T1000 (cell line): ENCODE measurements around the gene BDNF.

Source experiments
- DNase-seq: peaks from one replicate; lab custom pipeline; 2025; ENCODE audit warnings: mixed read lengths; lab: John Stamatoyannopoulos, UW

The BDNF gene

GRCh38 chr11:27625347-27625912 is 74.8 kb downstream of the BDNF start:
- no peak for DNase-seq

DNA sequence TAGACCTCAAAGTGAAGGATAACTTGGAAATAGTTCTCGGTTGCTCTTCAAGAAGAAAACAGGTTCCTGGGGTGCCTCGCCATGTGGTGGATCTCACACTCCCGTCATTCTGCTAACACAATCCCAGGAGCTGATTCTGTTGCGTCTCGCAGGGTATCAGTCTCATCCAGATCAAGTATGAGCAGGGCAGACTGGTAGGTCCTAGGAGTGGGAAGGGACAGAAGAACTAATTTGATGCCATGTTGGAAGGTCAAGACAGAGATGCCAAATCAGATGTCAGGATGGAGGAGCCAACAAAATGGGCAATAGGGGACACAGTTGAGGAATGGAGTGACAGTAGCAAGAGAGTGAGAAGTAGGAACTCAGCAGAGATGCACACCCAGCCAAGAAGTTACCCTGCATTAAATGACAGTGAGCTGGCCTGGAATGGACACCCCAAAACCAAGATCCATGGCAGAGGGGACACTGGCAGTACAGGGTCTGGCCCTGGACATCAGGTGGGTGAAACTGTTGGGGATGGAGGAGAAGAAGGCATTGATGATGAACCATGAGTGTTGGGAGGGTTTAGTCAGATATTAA is 76.2 kb downstream of the BDNF start:
- no peak for DNase-seq

DNA sequence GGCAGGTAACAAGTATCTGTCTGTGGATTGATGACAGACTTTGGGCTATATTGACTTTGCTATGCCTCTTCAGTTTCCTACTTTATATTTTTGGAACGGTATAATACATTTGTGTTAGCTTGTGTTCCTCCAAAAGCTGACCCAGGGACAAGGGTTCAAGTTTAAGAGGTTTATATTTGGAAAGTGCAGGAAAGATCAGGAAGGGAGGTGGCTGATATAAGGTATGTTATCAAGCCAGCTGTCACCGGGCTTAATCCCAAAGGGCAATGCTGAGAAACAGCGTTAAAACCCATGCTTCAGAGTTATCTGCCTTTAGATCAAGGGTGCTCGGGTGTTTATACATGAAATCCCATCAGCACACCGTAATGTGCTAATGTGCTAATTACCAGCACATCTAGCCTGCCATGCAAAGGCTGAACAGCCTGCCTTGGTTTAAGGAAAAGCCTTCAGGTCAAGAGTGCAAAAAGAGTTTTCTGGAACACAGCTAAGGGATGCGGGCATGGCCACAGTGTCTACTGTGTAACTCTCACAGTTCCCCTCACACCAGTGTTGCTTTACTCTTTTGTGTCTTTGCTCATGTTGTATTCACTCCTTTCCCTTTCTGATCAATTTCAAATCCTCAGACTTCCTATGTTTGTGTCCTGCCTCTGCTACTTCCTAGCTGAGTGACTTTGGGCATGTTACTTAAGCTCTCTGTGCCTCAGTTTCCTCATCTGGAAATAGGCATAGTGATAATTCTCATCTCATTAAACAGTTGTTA is 77.5 kb downstream of the BDNF start:
- DNase-seq: no peak

DNA sequence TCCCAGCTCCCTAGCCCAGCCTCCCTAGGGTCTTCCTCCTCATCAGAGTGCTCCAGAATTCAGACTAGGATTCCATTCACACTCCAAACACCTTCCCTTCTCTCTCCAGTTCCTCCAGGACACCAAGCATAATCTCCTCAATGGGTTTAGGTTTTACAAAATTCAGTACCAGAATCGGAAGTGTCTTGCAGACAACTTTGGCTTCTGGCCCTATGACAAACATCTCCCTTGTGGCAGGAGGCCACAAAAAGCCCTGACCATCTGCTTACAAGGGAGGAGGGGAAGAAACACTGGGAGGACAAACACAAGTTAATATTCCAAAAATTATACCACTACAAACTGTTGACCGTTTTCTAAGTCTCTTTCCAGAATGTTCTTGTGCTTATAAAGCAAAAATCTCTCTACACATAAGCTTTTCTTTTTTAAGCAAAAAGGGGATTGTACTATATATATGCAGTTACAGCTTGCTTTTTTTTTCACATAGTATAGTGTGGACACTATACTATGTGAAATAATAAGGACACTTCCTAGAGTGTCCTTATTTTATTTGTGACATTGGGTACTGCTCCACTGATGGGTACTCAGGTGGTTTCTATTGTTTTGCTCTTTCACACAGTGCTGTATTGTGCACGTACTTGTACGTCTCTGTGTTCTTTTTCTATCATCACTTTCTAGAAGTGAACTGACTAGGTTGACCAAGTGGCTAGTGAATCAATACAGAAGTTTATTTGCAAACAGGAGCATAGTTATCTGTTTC is 78.7 kb downstream of the BDNF start:
- DNase-seq: no peak

DNA sequence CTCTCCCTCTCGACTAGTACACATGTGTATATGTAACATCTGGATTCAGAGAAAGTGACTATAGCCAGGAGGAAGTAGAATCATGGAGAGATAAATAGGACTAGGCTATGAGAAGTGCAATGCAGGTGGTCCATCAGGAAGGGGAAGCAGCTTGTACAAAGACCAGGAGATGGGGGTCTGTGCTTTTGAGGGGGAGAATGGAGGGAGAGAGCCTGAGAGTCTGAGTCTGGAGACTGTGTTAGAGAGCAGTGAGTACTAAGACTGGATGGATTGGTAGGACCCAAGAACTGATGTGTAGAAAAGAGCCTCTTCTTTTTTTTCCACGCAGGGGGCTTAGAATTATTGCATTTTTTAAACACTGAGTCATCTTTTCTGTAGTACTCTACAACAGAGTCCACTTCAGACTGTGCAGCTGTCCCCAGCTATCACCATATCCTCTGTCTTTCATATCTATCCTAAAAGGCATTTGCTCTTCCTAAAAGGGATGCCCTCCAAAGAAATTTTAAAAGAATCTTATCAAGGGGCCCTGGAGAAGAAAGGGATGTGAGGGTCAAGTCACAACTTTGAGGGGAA is 80.4 kb downstream of the BDNF start:
- no peak for DNase-seq

- DNase-seq: no peak
Observed at GRCh38 chr11:27619039-27619574, 81.1 kb downstream of the BDNF start.

GRCh38 chr11:27618281-27618915 is 81.9 kb downstream of the BDNF start:
- DNase-seq: no peak

GRCh38 chr11:27616711-27617110 is 83.5 kb downstream of the BDNF start:
- DNase-seq: no peak

GRCh38 chr11:27615833-27616232 is 84.4 kb downstream of the BDNF start:
- no peak for DNase-seq

DNA sequence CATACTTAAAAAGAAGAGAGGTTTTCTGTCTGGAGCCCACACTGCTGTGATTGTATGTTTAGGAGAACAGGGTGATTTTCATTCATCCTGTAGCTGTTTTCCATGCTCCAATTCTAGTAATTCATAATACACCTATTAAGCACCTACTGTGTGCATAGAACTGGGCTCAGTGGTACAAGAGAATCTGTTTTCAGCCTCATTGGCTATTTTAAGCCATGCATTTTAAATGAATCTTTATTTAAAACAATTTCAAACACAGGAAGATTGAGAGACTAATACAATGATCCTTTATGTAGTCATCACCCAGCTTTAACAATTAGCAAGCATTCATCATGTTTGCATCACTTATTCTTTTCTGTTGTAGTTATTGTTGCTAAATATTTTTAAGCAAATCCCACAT is 86.2 kb downstream of the BDNF start:
- no peak for DNase-seq

- no peak for DNase-seq
Observed at GRCh38 chr11:27612932-27613880, 87.0 kb downstream of the BDNF start.

- DNase-seq: no peak
Observed at GRCh38 chr11:27611947-27612455, 88.3 kb downstream of the BDNF start.

DNA sequence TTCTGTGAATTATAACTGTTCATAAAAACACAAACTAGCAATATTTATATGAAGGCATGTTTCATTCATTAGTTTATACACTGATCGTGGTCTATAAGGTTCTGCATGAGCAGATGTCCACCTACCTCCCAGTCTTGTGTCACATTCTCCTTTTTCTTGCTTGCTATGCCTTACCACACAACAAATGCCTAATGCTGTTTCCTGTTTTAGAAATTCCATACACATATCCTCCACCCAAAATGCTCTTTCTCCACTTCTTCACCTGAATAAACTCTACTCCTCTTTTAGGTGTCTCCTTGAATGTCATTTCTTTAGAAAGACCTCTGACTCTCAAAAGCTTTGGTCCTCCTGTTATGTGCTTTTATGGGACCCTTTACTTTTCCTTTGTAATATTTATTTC is 88.9 kb downstream of the BDNF start:
- no peak for DNase-seq

DNA sequence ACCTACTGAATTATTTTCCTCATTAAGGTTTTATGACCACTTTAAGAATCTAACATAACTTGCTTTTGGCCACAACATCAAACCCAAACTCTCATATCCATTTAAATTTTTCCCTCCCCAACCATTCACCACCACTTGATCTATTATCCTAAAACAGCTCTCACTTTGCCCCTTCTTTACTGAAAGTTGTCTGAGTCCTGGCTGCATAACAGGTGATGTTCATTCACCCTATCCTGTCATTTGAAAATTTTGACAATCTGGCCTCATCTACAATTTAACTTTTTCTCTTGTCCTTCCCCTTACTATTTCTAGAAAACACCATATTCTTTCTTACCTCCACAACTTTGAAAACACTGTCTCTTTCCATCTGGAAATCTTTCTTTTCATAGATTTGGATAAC is 89.3 kb downstream of the BDNF start:
- DNase-seq: no peak

- DNase-seq: no peak
Observed at GRCh38 chr11:27610280-27610679, 90.0 kb downstream of the BDNF start.

GRCh38 chr11:27608951-27609350 is 91.3 kb downstream of the BDNF start:
- DNase-seq: no peak

GRCh38 chr11:27605422-27605821 is 94.8 kb downstream of the BDNF start:
- DNase-seq: no peak
